Measurements from ENCODE around the gene RFX8.

DNA sequence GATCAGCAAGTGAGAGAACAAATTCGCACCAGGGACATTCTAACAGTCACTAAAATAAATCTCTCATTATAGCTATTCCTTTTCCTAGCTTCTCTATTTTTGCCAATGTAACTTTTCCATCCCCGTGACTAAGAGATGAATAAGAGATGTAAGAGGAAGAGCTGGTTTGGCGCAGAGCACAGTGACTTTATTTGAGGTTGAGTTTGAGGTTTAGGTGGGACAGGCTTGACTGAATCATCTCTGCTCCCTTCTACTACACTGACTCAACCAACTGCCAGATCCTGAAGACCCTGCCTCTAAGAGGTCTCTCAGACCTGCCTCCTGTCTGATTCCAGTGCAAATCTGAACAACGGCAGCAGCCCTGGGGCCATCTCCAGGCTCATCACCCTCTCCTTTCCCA is 28.0 kb downstream of the RFX8 start:
- no peak for TF ChIP-seq POLR2A (IDR thresholded peaks at IDR 0.05)
- TF ChIP-seq CTCF (IDR thresholded peaks at IDR 0.05) = no peak
- no peak for TF ChIP-seq POLR2AphosphoS5 (IDR thresholded peaks at IDR 0.05)
